Measurements from ENCODE around the gene MPPED2. TPM values are rescaled to one million over a fixed set of nuclear protein-coding genes. Genes with fewer than 3 reads are reported as not detected.

Gene MPPED2
- total RNA-seq, 2 experiments from 2014 or later = not detected

DNA sequence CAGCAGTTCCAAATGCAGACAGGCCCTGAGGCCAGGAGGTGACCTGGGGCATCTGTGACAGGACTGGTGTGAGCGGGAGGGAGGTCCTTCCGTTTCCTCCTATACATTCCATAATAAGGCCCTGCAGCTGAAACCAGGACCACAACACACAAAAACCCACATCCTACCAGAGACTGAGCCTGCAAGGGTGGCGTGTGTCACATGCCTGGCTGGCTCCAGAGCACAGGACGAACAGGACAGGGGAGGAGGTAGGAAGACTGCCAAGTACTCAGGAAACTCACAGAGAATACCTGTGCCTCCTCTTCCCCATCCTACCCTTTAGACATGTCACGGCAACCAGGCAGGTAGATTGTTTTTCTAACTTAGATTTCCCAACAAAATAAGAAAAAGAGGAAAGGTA lies 159.4 kb downstream of the MPPED2 start:
- CTCF ChIA-PET = no interaction called here
- POLR2A ChIA-PET = no interaction called here

DNA sequence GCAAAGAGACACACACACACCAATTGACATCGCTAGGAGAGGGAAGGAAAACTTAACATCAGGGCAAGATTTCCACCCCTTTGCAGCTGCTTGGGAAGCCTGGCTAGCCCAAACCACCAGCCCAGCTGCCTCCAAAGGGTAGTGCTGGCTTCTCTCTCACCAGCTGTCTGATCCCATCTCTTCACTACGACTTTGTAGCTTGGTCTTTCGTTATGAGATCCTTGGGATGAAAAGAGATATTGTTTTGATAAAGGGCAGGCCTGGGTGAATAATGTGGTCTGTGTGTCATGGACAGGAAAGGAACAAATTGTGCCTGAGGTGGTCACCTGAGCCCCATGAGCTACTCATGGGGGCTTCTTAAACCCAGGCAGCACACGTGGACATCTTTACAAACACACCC lies 161.3 kb downstream of the MPPED2 start:
- POLR2A ChIA-PET = no interaction called here
- CTCF ChIA-PET = no interaction called here

DNA sequence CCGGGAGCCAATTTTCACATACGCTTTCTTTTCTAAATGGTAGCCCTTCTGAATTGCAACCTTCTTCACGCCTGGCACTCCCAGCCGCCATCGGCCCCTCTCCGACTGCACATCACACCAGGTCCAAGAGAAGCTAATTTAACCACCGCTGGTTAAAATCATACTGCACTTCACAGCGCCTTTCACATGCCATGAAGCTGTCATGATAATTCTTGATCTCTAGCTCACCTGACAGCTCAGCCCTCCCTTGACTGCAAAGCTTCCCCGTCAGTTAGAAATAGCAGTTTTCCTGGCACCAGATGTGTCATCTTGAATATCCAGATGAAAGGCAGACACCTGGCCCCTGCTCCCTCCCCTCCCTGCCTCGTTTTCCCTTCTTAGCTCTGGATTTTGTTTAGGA lies 161.8 kb downstream of the MPPED2 start:
- ChIA-PET POLR2A (no interaction called here), CTCF (no interaction called here)

DNA sequence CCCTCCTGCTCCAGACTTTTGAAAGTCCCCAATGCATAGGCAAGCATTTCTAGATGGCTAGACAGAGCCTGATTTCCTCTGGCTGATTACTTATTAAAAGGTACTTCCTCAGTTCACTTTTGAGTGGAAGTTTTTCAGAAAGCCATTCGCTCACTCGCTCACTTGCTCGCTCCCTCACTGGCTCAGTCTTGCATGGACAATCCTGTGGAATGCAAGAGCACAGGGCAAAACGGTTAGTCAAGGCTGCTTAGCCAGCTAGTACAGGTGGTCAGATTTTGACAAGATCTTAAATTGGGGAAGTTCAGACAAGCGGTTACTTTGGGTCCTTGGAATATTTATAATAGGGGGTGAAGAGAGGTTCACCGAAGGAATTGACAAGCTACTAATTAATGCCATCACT lies 162.3 kb downstream of the MPPED2 start:
- CTCF ChIA-PET = no interaction called here
- POLR2A ChIA-PET = no interaction called here

DNA sequence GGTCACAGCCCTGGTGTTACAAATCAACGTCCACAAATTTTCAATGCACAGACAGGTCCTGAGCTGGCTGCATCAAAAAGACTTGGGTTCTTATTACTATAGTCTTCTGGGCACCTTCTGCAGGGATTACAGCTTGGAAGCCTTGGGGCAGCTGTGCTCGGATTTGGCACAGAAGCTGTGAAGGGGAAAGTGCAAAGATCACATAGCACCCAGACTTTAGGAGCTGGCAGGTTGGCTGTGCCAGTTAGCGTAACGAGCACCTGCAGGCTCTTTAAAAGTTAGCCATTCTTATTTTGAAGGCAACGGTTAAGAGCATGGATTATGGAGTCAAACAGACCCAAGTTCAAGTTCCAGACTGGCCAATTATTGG lies 162.9 kb downstream of the MPPED2 start:
- ChIA-PET CTCF (no interaction called here), POLR2A (no interaction called here)

DNA sequence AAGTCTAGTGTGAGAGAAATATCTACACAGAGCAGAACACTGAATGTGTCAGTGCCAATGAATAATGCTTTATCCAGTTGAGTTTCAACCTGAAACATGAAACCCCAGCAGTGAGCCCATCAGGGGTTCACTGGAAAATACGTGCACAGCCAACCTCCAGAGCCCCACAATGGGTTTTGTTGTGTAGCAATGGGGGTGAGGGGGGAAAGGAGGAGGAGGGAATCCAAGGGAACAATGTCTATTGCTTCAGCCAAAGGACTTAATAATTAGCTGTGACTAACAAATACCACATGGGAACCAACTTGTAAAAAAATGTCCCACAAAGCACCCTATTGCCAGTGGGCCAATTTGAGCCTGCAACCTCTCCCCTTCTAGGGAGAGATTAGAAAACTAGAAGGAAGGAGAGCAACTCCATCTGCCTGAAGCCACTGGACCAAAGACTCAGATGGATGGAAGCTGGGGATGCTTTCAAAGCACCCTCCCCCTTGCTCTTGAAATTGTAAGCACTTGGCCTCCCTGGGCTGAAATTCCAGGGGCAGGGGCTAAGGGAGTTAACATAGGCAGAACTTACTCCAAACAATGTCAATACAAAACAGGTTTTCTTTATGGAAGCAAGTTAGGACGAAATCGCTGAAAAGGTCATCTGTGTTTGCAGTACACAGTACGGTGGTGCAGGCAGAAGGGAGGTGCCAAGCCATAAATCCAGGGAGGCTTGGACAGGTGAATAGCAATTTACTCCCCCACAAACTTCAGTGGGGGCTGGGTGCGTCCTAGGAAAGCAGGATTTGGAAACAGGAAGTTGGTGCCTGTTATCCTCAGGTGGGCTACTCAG lies 163.5 kb downstream of the MPPED2 start:
- POLR2A ChIA-PET = no interaction called here

DNA sequence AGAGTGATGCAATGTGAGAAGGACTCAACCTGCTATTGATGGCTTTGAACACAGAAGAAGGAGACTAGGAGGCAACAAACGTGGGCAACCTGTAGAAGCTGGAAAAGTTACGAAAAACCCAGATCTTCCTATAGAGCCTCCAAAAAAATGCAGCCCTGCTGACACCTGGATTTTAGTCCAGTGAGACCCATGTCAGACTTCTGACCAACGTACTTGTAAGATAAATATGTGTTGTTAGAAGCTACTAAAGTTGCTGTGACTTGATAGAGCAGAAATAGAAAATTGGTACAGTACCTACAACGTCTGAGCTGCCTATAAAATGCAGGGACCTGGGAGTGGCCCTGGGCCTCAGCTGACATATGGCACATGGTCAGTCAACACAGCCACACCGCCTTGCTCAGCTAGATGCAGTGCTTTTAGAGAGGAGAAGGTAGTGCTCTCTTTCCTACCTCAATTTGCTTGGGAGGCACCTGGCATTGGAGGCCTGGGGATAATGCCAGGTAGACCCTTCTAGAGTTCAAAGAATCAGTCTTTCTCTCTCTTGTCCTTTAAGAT lies 165.8 kb downstream of the MPPED2 start:
- ChIA-PET CTCF (no interaction called here), POLR2A (no interaction called here)

More for the DNA sequence above, 163.5 kb downstream of the MPPED2 start:
- CTCF ChIA-PET = no interaction called here

DNA sequence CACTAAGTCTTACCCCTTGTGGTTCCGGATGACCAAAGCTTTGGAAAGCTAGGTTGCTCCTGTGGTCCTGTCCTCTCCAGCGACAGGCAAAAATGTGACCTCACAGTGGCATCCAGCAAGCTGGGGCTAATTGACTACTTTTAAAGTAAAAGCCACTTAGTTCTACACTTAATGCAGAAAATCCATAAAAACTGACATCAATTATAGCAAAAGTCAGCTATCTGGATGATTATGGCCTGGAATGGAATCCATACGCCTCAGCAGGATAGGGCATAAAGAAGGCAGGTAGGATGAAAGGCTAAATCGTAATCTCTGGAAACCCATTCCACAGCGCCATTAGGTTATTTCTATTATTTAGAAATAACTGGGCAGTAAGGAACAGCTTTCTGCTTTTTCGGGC lies 171.3 kb downstream of the MPPED2 start:
- POLR2A ChIA-PET = no interaction called here
- CTCF ChIA-PET = no interaction called here

DNA sequence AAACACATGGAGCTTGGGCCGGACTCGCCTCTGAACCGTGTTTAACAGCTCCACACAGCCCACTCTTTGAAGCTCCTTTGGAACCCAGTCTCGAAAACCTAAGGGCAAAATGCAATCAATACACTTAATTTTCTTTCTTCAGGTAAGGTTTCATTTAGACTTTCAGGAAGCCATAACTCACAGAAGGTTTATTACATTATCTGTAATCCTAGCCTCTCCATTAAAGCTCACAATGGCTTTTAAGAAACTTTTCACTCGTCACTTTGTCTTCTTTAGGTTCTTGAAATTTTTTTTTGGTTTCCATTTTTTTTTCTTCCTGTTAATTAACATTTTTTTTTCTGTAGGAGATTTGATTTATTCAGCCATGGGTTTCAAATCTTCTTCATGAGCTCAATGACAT lies 171.9 kb downstream of the MPPED2 start:
- CTCF ChIA-PET = no interaction called here
- POLR2A ChIA-PET = no interaction called here

DNA sequence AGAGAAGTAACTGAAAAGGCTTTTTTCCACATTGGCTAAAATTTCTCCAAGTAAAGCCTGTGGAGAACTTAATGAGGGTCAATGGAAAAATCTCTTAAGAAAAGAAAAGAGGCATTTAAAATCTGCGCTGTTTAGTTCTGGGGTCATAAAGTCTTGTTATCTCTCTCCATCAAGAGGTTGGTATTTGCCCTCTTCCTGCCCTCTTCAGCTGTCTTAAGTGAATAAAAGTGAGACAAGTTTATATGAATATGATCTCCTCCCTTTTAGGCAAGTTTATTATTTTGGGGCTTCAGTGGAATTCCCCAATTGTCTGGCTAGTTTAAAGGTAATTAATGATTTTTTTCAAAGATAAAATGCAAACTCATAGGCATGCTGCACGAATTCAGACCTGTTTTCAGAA lies 173.6 kb downstream of the MPPED2 start:
- POLR2A ChIA-PET = no interaction called here
- CTCF ChIA-PET = no interaction called here

DNA sequence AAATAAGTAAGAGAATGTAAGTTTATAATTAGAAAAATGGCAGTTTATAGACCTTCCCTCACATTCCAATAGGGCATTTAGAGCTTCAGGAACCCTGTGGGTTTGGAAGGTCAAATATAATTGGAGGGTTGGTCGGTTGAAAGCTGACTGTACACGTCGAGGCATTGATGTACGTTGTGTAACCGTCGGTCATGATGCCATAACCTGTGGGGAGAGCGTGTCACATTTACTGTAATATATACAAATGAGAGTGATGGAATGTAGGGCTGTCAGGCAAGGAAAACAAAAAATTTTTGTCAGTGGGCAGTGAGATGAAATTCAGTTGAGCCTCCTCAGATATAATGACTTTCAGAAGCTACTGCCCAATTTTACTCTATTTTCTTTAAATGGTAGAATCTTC lies 174.8 kb downstream of the MPPED2 start:
- CTCF ChIA-PET = no interaction called here
- POLR2A ChIA-PET = no interaction called here

DNA sequence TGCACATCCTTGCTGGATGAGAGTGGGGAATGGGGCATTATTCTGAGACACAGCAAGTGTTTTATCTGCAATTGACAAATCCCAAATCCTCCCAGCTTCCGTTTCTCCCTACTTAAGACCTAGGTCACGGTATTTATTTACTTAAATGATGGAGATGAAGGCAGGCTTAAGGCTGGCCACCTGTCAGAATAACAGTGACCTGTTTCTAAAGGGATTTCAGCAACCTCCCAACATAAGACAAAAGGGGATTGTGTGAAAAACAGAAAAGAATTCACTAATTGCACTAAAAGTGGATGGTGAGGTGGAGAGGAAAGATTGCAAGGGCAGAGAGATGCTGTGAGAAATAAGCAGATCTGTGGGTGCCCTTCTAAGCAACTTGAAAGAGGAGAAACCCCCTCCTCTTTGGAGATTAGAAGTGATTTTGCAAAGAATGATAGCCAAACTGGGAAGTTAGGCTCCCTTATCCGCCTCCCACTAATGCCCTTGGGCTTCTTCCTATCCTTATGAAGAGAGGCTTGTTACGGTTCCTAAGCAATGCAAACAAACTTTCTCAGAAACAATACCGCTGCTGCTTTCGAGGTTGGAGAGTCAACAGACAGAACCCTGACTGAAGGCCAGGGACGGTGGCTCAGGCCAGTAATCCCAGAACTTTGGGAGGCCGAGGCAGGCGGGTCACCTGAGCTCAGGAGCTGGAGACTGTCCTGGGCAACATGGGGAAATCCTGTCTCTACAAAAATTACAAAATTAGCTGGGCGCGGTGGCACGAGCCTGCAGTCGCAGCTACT lies 179.0 kb downstream of the MPPED2 start:
- ChIA-PET CTCF (no interaction called here), POLR2A (no interaction called here)

DNA sequence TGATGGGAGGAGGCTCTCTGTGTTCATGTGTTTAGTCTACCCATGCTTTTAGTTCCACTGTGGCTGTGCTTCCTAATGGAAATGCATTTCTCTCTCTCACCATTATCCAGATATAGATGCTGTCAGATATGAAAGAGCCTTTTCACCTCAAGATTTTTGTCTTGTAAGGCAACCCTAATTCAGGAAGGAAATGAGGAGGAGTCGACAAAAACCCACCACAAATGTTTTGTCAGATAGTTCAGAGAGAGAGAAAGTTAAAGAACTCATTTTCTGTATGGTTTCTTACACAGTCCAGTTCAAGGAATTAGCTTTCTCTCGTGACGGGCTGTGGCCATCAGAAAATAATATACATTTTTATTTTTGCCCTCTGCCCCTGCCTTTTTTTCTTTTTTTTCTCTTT lies 180.8 kb downstream of the MPPED2 start:
- ChIA-PET POLR2A (no interaction called here), CTCF (no interaction called here)

DNA sequence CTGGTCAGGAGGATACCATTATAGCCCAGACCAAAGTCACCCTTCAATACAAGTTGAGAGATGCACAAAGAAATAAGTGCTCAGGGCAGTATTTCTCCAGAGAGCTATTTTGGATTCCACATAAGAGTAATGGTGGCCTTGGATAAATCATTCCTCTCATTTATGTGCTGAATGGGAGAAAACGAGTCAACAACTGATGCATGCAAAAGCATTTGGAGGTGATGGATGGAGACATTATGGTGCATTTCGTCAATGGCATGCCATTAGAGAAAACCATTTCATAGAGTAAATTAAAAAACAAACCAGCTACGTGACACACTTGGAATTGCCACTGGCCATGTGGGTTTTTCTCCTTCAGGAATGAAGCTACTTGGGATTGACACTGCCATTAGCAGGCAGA lies 182.0 kb downstream of the MPPED2 start:
- CTCF ChIA-PET = no interaction called here
- POLR2A ChIA-PET = no interaction called here

DNA sequence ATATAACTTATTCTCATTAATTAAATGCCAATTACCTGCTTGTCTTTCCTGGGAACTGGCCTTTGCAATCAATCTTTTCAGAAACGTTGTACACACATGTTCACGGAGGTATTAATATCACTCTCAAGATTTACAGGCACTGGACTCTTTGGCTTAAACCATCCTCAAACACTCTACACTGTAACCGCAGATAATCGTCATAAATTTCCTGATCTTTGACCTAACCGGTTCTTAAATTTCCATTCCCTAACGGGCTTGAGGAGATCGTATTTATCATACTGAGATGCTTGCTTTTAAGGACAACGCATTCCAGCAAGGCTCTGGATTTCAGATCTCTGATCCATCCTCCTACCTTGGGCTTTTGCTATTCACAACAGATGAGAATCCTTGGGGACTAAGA lies 190.4 kb downstream of the MPPED2 start:
- POLR2A ChIA-PET = no interaction called here
- CTCF ChIA-PET = no interaction called here

DNA sequence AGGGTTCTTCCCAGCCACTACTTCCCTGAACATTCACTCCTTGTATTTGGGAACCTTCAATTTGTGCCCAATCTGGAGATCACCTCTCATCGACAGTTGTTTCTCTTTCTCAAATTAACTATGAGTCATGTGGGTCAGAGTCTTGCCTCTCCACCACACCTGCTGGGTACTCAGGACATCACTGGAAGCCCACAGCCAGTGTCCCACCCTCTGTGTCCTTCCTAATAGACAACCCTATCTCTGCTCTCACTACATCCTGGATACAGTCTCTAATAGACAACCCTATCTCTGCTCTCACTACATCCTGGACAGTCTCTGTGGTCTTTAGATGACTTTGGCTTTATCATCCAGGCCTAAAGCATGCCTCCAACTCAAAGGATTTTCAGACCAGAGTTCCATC lies 193.1 kb downstream of the MPPED2 start:
- CTCF ChIA-PET = no interaction called here
- POLR2A ChIA-PET = no interaction called here

DNA sequence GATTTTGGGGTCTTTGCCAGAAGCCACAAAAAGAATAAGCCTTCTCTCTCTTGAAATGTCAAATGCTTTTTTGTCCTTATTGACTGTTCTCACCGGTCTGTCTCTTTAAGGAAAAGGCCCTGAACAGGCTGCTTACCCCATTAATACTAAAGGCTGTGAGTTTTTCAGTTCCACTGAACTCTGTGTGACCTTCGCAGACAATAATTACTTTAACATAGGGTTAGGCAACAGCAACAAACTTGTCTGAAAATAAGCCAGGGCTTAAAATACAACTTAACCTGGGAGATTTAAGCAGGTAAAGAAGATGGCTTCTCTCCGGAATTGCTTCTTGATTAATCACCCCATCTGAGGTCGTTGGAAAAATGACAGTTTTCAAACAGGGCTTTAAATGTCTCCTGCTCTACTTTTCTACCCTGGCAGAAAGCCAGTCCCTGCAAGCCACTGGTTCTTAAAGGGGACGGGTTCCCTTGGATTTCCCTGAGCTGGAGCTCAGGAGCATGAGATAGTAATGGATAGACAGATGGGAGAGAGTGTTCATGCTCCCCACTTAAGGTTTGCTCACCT lies 193.8 kb downstream of the MPPED2 start:
- ChIA-PET POLR2A (no interaction called here), CTCF (no interaction called here)

DNA sequence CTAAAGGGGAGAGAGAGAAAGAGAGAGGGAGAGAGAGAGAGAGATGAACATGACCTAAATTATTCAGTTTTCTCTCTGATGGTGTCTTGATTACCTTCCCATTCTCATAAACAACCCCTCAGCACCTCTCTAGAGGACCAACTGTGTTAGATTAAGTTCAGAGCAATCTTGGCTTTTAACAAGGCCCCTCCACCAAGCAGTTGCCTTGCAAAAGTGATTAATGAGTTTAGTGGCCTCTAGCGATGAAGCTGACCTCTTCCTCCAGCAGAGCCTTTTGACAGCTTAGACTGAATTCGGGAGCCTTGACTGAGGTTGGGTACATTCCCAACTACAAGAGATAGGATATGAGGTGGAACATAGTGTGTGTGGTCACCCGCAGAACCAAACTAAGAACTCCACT lies 197.2 kb downstream of the MPPED2 start:
- ChIA-PET CTCF (interaction anchor here (0.6 kb wide), 1 partner anchor 43 kb away, joined by 3 read pairs; no protein-coding TSS in a partner anchor), POLR2A (no interaction called here)

DNA sequence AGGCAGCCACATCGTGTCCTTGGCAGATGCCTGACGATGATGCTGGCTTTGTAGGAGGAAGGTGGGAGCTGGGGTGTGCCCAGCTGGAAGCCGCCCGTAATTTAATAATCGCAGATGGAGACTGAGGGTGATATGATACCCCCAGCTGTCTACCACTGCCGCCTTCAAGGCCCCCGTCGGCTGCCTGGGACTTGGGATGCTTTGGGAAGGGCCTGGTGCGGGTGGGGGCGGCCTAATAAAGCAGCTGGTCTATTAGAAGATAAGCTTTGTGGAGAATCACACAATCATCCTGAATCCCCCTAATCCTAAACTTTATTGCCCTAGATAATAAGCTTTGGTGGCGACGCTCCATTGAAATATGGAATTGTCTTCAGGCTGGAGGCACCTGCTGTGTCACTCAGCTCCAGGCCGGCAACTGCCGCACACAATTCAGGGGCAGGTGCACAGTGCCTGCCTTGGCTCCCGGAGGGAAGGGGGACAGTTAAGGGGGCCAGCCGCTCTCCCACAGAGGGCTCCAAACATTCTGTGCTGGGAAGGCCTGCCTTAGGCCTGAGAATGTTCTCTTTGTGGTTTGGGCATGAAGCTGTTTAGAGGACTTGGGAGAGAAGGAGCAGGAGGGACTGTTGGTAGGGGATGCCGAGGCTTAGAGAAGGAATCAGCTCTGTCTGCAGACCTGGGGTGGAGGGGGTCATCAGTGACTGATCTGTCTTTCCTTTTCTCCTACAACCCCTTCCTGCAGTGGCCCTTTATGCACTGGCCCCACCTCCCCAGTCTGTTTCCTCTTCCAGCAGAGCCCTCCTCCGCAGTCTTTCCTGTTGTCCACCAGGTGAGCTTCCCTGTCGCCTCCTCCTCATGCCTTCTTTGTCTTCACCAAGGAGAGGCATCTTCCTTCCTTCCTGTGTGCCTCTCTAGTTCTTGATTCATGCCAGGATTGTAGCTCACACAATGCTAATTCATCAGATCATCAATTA lies 198.0 kb downstream of the MPPED2 start:
- CTCF ChIA-PET = interaction anchor here (0.6 kb wide), 1 partner anchor 42 kb away, joined by 3 read pairs; no protein-coding TSS in a partner anchor
- POLR2A ChIA-PET = no interaction called here

DNA sequence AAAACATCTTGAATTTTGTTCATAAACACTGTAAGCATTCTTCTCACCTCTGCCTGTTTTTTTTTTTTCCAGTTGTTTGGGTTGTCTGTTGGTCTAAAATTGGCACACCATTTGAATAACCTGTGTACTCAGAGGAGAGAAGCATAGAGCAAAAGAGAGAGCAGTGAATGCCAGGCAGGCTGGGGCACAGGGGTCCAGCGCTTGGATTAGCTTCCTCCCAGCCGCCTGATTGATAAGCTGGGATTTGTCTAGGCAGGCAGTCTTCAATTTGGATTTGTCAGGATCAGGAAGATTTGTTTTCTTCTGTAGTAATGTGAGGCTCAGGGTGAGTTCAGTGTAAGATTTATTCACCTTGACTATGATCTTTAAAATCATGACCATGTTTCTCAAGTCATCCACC lies 204.3 kb downstream of the MPPED2 start:
- POLR2A ChIA-PET = no interaction called here
- CTCF ChIA-PET = no interaction called here
